Measurements from ENCODE around the gene C1QTNF2.

C1QTNF2 gene

GRCh38 chr5:160375166-160375565 lies 4.7 kb upstream of the C1QTNF2 start:
- no peak for DNase-seq (ENCODE audit: low read depth in 4 of 4, low spot score in 1 of 4)

- DNase-seq (ENCODE audit: low read depth in 4 of 4, low spot score in 1 of 4) = no peak
These were observed 868 bp upstream of the C1QTNF2 start for GRCh38 chr5:160371294-160371693.

GRCh38 chr5:160370713-160371034 lies 248 bp upstream of the C1QTNF2 start:
- DNase-seq (ENCODE audit: low read depth in 4 of 4, low spot score in 1 of 4) = no peak

- no peak for DNase-seq (ENCODE audit: low read depth in 4 of 4, low spot score in 1 of 4)
These were observed 2.5 kb downstream of the C1QTNF2 start for GRCh38 chr5:160367885-160368284.

GRCh38 chr5:160367261-160367660 lies 3.2 kb downstream of the C1QTNF2 start:
- DNase-seq (ENCODE audit: low read depth in 4 of 4, low spot score in 1 of 4) = no peak

GRCh38 chr5:160366230-160366629 lies 4.2 kb downstream of the C1QTNF2 start:
- DNase-seq (ENCODE audit: low read depth in 4 of 4, low spot score in 1 of 4) = no peak

GRCh38 chr5:160363660-160364395 lies 6.6 kb downstream of the C1QTNF2 start:
- no peak for DNase-seq (ENCODE audit: low read depth in 4 of 4, low spot score in 1 of 4)

- no peak for DNase-seq (ENCODE audit: low read depth in 4 of 4, low spot score in 1 of 4)
These were observed 7.2 kb downstream of the C1QTNF2 start for GRCh38 chr5:160363211-160363610.

GRCh38 chr5:160361624-160362228 lies 8.7 kb downstream of the C1QTNF2 start:
- no peak for DNase-seq (ENCODE audit: low read depth in 4 of 4, low spot score in 1 of 4)

GRCh38 chr5:160360310-160360709 lies 10.1 kb downstream of the C1QTNF2 start:
- DNase-seq (ENCODE audit: low read depth in 4 of 4, low spot score in 1 of 4) = no peak

GRCh38 chr5:160359816-160360215 lies 10.6 kb downstream of the C1QTNF2 start:
- DNase-seq (ENCODE audit: low read depth in 4 of 4, low spot score in 1 of 4) = no peak

GRCh38 chr5:160359242-160359641 lies 11.2 kb downstream of the C1QTNF2 start:
- no peak for DNase-seq (ENCODE audit: low read depth in 4 of 4, low spot score in 1 of 4)

GRCh38 chr5:160357861-160358411 lies 12.5 kb downstream of the C1QTNF2 start:
- DNase-seq (ENCODE audit: low read depth in 4 of 4, low spot score in 1 of 4) = no peak

- DNase-seq (ENCODE audit: low read depth in 4 of 4, low spot score in 1 of 4) = no peak
These were observed 13.0 kb downstream of the C1QTNF2 start for GRCh38 chr5:160357394-160357793.

GRCh38 chr5:160356550-160357347 lies 13.7 kb downstream of the C1QTNF2 start:
- no peak for DNase-seq (ENCODE audit: low read depth in 4 of 4, low spot score in 1 of 4)

GRCh38 chr5:160354666-160355065 lies 15.8 kb downstream of the C1QTNF2 start:
- DNase-seq (ENCODE audit: low read depth in 4 of 4, low spot score in 1 of 4) = no peak

GRCh38 chr5:160353379-160353778 lies 17.0 kb downstream of the C1QTNF2 start:
- no peak for DNase-seq (ENCODE audit: low read depth in 4 of 4, low spot score in 1 of 4)

- no peak for DNase-seq (ENCODE audit: low read depth in 4 of 4, low spot score in 1 of 4)
These were observed 18.1 kb downstream of the C1QTNF2 start for GRCh38 chr5:160352308-160352707.

GRCh38 chr5:160349935-160350303 lies 20.5 kb downstream of the C1QTNF2 start:
- DNase-seq (ENCODE audit: low read depth in 4 of 4, low spot score in 1 of 4) = no peak

GRCh38 chr5:160349249-160349934 lies 21.0 kb downstream of the C1QTNF2 start:
- no peak for DNase-seq (ENCODE audit: low read depth in 4 of 4, low spot score in 1 of 4)

- no peak for DNase-seq (ENCODE audit: low read depth in 4 of 4, low spot score in 1 of 4)
These were observed 22.3 kb downstream of the C1QTNF2 start for GRCh38 chr5:160348080-160348479.
